ENCODE measurements around the gene MRPL2.

- TF ChIP-seq CTCF (IDR thresholded peaks at IDR 0.05) (no peak), POLR2A (IDR thresholded peaks at IDR 0.05) (no peak), POLR2AphosphoS5 (IDR thresholded peaks at IDR 0.05) (no peak), EP300 (IDR thresholded peaks at IDR 0.05) (no peak)
Observed at GRCh38 chr6:43077981-43078511, 18.8 kb upstream of the MRPL2 start.
